SK-N-SH treated with all-trans-retinoic acid at 6 μM for 48 hours (cell line): Measurements from ENCODE around the gene SSC4D.
"Not testable (repeated sequence)": the region's sequence is repeated elsewhere in the genome, so short reads cannot be mapped to it uniquely, and the experiment has no call there.

ENCODE experiments used
- ATAC-seq: fragments of 200-7000 bp; cut with Tn5 transposase; 3 replicates; pipeline ENCODE4 v1.9.1; 2020; ENCODE audit warnings: mild to moderate bottlenecking, moderate library complexity
- ARNTL ChIP-seq: fragments of 450-650 bp; formaldehyde crosslinking; IDR thresholded peaks from 2 replicates; pipeline ENCODE4 v1.5.0; 2020; ENCODE audit warnings: low read depth, mild to moderate bottlenecking, moderate library complexity, borderline replicate concordance
- BACH2 ChIP-seq: fragments of 250-450 bp; sonication (Bioruptor Pico); IDR thresholded peaks from 2 replicates; pipeline ENCODE4 v1.9.0; 2021; ENCODE audit warnings: mild to moderate bottlenecking, borderline replicate concordance
- CREB5 ChIP-seq: fragments of 250-450 bp; sonication (Bioruptor Pico); IDR thresholded peaks from 2 replicates; pipeline ENCODE4 v1.5.1; 2020; ENCODE audit warnings: low read depth, mild to moderate bottlenecking, moderate library complexity
- CSDC2 ChIP-seq: fragments of 250-450 bp; sonication (Bioruptor Pico); IDR thresholded peaks from 2 replicates; pipeline ENCODE4 v1.5.0; 2020; ENCODE audit warnings: mild to moderate bottlenecking, moderate library complexity
- CSRNP3 ChIP-seq: fragments of 250-450 bp; sonication (Bioruptor Pico); IDR thresholded peaks from 2 replicates; pipeline ENCODE4 v1.5.1; 2021; ENCODE audit warnings: mild to moderate bottlenecking, moderate library complexity
- ESRRG ChIP-seq: fragments of 250-450 bp; sonication (Bioruptor Pico); IDR thresholded peaks from 2 replicates; pipeline ENCODE4 v1.6.1; 2021; ENCODE audit warnings: mild to moderate bottlenecking
- GLIS3 ChIP-seq: fragments of 250-450 bp; sonication (Bioruptor Pico); IDR thresholded peaks from 2 replicates; pipeline ENCODE4 v1.5.0; 2020; ENCODE audit warnings: mild to moderate bottlenecking, moderate library complexity
- ISL1 ChIP-seq: fragments of 250-450 bp; sonication (Bioruptor Pico); IDR thresholded peaks from 2 replicates; pipeline ENCODE4 v2.1.2; 2022; ENCODE audit warnings: mild to moderate bottlenecking, moderate library complexity
- OSR1 ChIP-seq: fragments of 250-450 bp; sonication (Bioruptor Pico); IDR thresholded peaks from 2 replicates; pipeline ENCODE4 v1.8.0; 2022; ENCODE audit warnings: moderate library complexity, mild to moderate bottlenecking, inconsistent platforms
- PATZ1 ChIP-seq: fragments of 250-450 bp; sonication (Bioruptor Pico); IDR thresholded peaks from 2 replicates; pipeline ENCODE4 v1.8.0; 2020; ENCODE audit warnings: mild to moderate bottlenecking, moderate library complexity, borderline replicate concordance
- POU6F1 ChIP-seq: fragments of 250-450 bp; sonication (Bioruptor Pico); IDR thresholded peaks from 2 replicates; pipeline ENCODE4 v1.8.0; 2021; ENCODE audit warnings: low read depth, mild to moderate bottlenecking, moderate library complexity, borderline replicate concordance
- PPARA ChIP-seq: fragments of 250-450 bp; sonication (Bioruptor Pico); IDR thresholded peaks from 2 replicates; pipeline ENCODE4 v1.5.0; 2020; ENCODE audit warnings: mild to moderate bottlenecking, borderline replicate concordance
- RARB ChIP-seq: fragments of 250-450 bp; sonication (Bioruptor Pico); IDR thresholded peaks from 2 replicates; pipeline ENCODE4 v1.8.0; 2021; ENCODE audit warnings: mild to moderate bottlenecking, moderate library complexity
- SNAI2 ChIP-seq: fragments of 250-450 bp; sonication (Bioruptor Pico); IDR thresholded peaks from 2 replicates; pipeline ENCODE4 v1.5.0; 2020; ENCODE audit warnings: mild to moderate bottlenecking, moderate library complexity
- TCF4 ChIP-seq: fragments of 250-450 bp; sonication (Bioruptor Pico); IDR thresholded peaks from 2 replicates; pipeline ENCODE4 v1.8.0; 2021; ENCODE audit warnings: mild to moderate bottlenecking, moderate library complexity, borderline replicate concordance
- TOX ChIP-seq: fragments of 250-450 bp; sonication (Bioruptor Pico); IDR thresholded peaks from 2 replicates; pipeline ENCODE4 v1.8.0; 2021; ENCODE audit warnings: mild to moderate bottlenecking, moderate library complexity, borderline replicate concordance
- TSHZ2 ChIP-seq: fragments of 250-450 bp; sonication (Bioruptor Pico); IDR thresholded peaks from 2 replicates; pipeline ENCODE4 v1.5.0; 2020; ENCODE audit warnings: mild to moderate bottlenecking, moderate library complexity
- ZC3H10 ChIP-seq: fragments of 250-450 bp; sonication (Bioruptor Pico); IDR thresholded peaks from 2 replicates; pipeline ENCODE4 v1.5.1; 2021; ENCODE audit warnings: mild to moderate bottlenecking, moderate library complexity
- ZFP3 ChIP-seq: fragments of 250-450 bp; sonication (Bioruptor Pico); IDR thresholded peaks from 2 replicates; pipeline ENCODE4 v1.5.0; 2020; ENCODE audit warnings: mild to moderate bottlenecking, moderate library complexity
- ZFP30 ChIP-seq: fragments of 450-650 bp; formaldehyde crosslinking; IDR thresholded peaks from 2 replicates; pipeline ENCODE4 v1.5.0; 2022; ENCODE audit warnings: mild to moderate bottlenecking, moderate library complexity
- ZNF565 ChIP-seq: fragments of 450-650 bp; formaldehyde crosslinking; conservative IDR thresholded peaks from 2 replicates; pipeline ENCODE4 v1.5.0; 2020; ENCODE audit warnings: low read depth, mild to moderate bottlenecking, moderate library complexity
- ZNF70 ChIP-seq: fragments of 450-650 bp; formaldehyde crosslinking; IDR thresholded peaks from 2 replicates; pipeline ENCODE4 v1.5.0; 2020; ENCODE audit warnings: mild to moderate bottlenecking, moderate library complexity
- ZNF8 ChIP-seq: fragments of 450-650 bp; formaldehyde crosslinking; IDR thresholded peaks from 2 replicates; pipeline ENCODE4 v1.5.0; 2020; ENCODE audit warnings: mild to moderate bottlenecking, moderate library complexity

The SSC4D gene

GRCh38 chr7:76397409-76398183 is 11.9 kb downstream of the SSC4D start:
- ATAC-seq = peak; percentile 77
- TF ChIP-seq CSRNP3 (CRISPR knock-in tag) (no peak), OSR1 (no peak), TCF4 (CRISPR knock-in tag) (no peak), ESRRG (CRISPR knock-in tag) (no peak; the same call in 1 of the 2 replicates), CSDC2 (CRISPR knock-in tag) (no peak), ZNF565 (CRISPR knock-in tag) (no peak), ZFP30 (CRISPR knock-in tag) (no peak), ZNF70 (CRISPR knock-in tag) (no peak), ARNTL (no peak), SNAI2 (CRISPR knock-in tag) (peak; percentile 16; the same call in 1 of the 2 replicates), ZC3H10 (CRISPR knock-in tag) (no peak), PATZ1 (CRISPR knock-in tag) (no peak), TSHZ2 (CRISPR knock-in tag) (peak; percentile 89), ZFP3 (CRISPR knock-in tag) (peak; percentile 41; the same call in 1 of the 2 replicates), ZNF8 (CRISPR knock-in tag) (no peak), POU6F1 (CRISPR knock-in tag) (no peak), ISL1 (no peak), GLIS3 (CRISPR knock-in tag) (no peak; the same call in 1 of the 2 replicates), RARB (CRISPR knock-in tag) (no peak), TOX (CRISPR knock-in tag) (no peak), PPARA (CRISPR knock-in tag) (no peak)

- TF ChIP-seq GLIS3 (CRISPR knock-in tag) = no peak
- TF ChIP-seq OSR1 = no peak
- TF ChIP-seq PPARA (CRISPR knock-in tag) = no peak
- no peak for TF ChIP-seq CSDC2 (CRISPR knock-in tag)
- TF ChIP-seq TOX (CRISPR knock-in tag) = no peak
- no peak for TF ChIP-seq ZNF565 (CRISPR knock-in tag)
- no peak for TF ChIP-seq ZC3H10 (CRISPR knock-in tag)
- TF ChIP-seq ZNF8 (CRISPR knock-in tag) = no peak
- no peak for ATAC-seq
These were observed 12.6 kb downstream of the SSC4D start for GRCh38 chr7:76396864-76397263.

- no peak for TF ChIP-seq SNAI2 (CRISPR knock-in tag)
- no peak for TF ChIP-seq BACH2
- TF ChIP-seq PATZ1 (CRISPR knock-in tag) = no peak
- TF ChIP-seq POU6F1 (CRISPR knock-in tag) = no peak
- no peak for TF ChIP-seq CREB5 (CRISPR knock-in tag)
- ATAC-seq = no peak
These were observed 13.4 kb downstream of the SSC4D start for GRCh38 chr7:76395965-76396726.

GRCh38 chr7:76395605-76395964 is 13.9 kb downstream of the SSC4D start:
- not testable (repeated sequence) for ATAC-seq
